Measurements from ENCODE around the gene BCL3. TPM values are rescaled to one million over a fixed set of nuclear protein-coding genes. Genes with fewer than 3 reads are reported as not detected.
A peak's percentile ranks its signal among the peaks of the same experiment; 100 is the strongest.
"Not testable (repeated sequence)": the region's sequence is repeated elsewhere in the genome, so short reads cannot be mapped to it uniquely, and the experiment has no call there.

BCL3 gene
- total and polyA plus RNA-seq, 2 experiments from 2014 or later = 11.3 to 24.6 TPM

DNA sequence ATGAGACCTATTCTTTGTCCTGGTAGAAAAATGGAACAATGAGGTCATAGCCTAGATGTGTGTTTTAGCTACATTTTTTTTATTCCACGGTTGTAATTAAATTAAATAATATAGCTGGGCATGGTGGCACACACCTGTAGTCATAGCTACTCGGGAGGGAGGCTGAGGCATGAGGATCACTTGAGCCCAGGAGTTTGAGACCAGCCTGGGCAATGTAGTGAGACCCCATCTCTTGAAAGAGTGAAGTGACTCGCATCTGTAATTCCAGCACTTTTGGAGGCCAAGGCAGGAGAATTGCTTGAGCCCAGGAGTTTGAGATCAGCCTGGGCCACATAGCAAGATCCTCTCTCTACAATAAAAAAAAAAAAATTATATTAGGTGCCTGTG, 17.4 kb downstream of the BCL3 start:
- H3K27ac ChIP-seq = no peak overlapping the region
- no peaks in the 10 kb centered on the region for H3K4me1 ChIP-seq (ENCODE audit: insufficient read depth)
- no peaks in the 10 kb centered on the region for H3K9me3 ChIP-seq (ENCODE audit: low read depth)
- no peak overlapping the region for H3K4me2 ChIP-seq (ENCODE audit: unreplicated experiment)
- no peaks in the 10 kb centered on the region for H3K79me2 ChIP-seq (ENCODE audit: insufficient read depth)
- no peak overlapping the region for H3K9ac ChIP-seq
- no peaks in the 10 kb centered on the region for H3K9me2 ChIP-seq (ENCODE audit: insufficient read depth)
- H3K4me3 ChIP-seq = no peak overlapping the region
- peaks cover 26% of the 10 kb centered on the region for H3F3A ChIP-seq (ENCODE audit: insufficient read depth)
- DNase-seq = no peak
- H2AFZ ChIP-seq = no peak overlapping the region
- H4K20me1 ChIP-seq (ENCODE audit: insufficient read depth) = no peaks in the 10 kb centered on the region
- 92 to 97% methylated on average over 3 of the region's 3 CpGs for WGBS, 2 experiments (ENCODE audit: low coverage in 1 of 2, low lambda C conversion rate in 2 of 2, missing lambda C conversion rate in 2 of 2)
- in situ Hi-C loops (cut with MboI) = loop anchor here (5.0 kb wide), 1 partner anchor 44 kb away; no protein-coding TSS in a partner anchor
- no peaks in the 10 kb centered on the region for H3K36me3 ChIP-seq (ENCODE audit: low read depth)
- H3K27me3 ChIP-seq (replicated peaks; ENCODE audit: insufficient read depth) = no peaks in the 10 kb centered on the region
- TF ChIP-seq EZH2 (IDR thresholded peaks at IDR 0.05; ENCODE audit: insufficient read depth, poor library complexity, severe bottlenecking) (no peak), EZH2phosphoT487 (IDR thresholded peaks at IDR 0.05; ENCODE audit: insufficient read depth, low read depth) (no peak)

DNA sequence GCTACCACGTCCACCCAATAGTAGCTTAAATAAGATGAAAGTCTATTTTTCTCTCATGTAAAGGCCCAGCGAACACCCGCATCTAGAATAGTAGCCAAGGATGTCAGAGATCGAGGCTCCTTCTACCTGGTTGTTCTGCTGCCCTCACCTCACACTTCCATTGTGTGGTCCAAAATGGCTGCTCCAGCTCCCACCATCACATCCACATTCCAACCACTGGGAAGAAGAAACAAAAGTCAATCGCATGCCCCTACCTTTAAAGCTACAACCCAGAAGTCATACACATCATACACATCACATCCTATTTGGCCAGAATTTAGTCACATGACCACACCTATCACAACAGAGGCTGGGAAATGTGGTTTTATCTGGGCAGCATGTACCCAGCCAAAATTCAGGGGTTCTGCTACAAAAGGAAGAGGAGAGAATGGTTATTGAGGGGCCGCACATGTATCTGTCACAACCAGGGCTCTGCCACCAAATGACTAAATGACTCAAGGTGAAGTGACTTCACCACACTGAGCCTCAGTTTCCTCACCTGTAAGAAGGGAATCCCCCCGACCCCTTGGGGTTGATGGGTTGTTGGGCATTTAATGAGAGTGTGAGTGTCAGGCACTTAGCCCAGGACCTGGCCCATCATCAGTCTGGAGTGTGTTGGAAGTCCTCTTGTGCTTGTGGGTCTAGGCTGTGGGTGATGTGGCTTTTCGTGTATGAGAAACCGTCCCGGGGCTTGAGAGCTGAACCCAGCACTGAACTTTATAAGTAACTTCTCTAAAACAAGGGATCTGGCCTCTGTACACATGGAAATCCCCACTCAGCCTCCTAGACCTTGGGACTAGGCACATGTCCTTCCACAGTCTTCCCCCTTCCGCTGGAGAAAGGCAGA, 19.0 kb downstream of the BCL3 start:
- Histone ChIP-seq H3K27ac (no peak overlapping the region), H3K27me3 (replicated peaks; ENCODE audit: insufficient read depth) (no peaks in the 10 kb centered on the region), H3K9ac (no peak overlapping the region), H3K36me3 (ENCODE audit: low read depth) (no peaks in the 10 kb centered on the region), H3K4me1 (ENCODE audit: insufficient read depth) (no peaks in the 10 kb centered on the region), H3K9me2 (ENCODE audit: insufficient read depth) (no peaks in the 10 kb centered on the region), H3K4me3 (no peak overlapping the region), H3K9me3 (ENCODE audit: low read depth) (no peaks in the 10 kb centered on the region), H3K4me2 (ENCODE audit: unreplicated experiment) (no peak overlapping the region), H3K79me2 (ENCODE audit: insufficient read depth) (no peaks in the 10 kb centered on the region), H2AFZ (no peak overlapping the region), H3F3A (ENCODE audit: insufficient read depth) (peaks cover 17% of the 10 kb centered on the region), H4K20me1 (ENCODE audit: insufficient read depth) (no peaks in the 10 kb centered on the region)
- no peak for TF ChIP-seq EZH2phosphoT487 (IDR thresholded peaks at IDR 0.05; ENCODE audit: insufficient read depth, low read depth)
- TF ChIP-seq EZH2 (IDR thresholded peaks at IDR 0.05; ENCODE audit: insufficient read depth, poor library complexity, severe bottlenecking) = no peak
- in situ Hi-C loops (cut with MboI) = loop anchor here (5.0 kb wide), 1 partner anchor 45 kb away; no protein-coding TSS in a partner anchor
- no peak for DNase-seq
- 71 to 75% methylated on average over 11 of the region's 11 CpGs for WGBS, 2 experiments (ENCODE audit: low coverage in 1 of 2, low lambda C conversion rate in 2 of 2, missing lambda C conversion rate in 2 of 2)

DNA sequence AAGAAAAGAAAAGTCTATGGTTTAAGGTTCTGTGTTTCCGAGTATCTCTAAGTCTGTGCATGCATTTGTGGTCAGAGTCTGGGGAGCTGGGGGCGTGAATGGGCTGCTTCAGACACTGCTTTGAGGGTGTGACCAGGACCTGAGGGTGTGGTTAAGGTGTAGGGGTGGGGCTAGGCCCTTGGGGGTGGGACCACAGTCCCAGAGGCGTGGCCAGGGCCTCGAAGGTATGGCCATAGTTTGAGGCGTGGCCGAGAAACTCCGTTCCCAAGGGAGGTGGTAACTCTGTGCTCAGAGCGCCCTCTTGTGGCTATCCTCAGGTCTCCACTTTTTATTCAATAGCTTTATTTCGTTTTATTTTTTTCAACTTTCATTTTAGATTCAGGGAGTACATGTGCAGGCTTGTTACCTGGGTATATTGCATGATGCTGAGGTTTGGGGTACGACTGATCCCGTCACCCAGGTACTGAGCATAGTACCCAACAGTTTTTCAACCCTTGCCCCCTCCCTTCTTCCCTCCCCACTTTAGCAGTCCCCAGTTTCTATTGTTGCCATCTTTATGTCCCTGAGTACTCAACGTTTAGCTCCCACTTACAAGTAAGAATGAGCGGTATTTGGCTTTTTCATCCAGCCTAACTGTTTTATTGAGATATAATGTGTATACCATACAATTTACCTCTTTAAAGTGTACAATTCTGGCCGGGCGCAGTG, 22.2 kb downstream of the BCL3 start:
- Histone ChIP-seq H3K9me3 (ENCODE audit: low read depth) (no peaks in the 10 kb centered on the region), H4K20me1 (ENCODE audit: insufficient read depth) (no peaks in the 10 kb centered on the region), H3K9me2 (ENCODE audit: insufficient read depth) (no peaks in the 10 kb centered on the region), H3K4me1 (ENCODE audit: insufficient read depth) (peaks cover 19% of the 10 kb centered on the region), H3K4me3 (peak overlapping the region; percentile 28; the same call in 1 of the 2 replicates), H3F3A (ENCODE audit: insufficient read depth) (peaks cover 17% of the 10 kb centered on the region), H2AFZ (peak overlapping the region; percentile 87), H3K27me3 (replicated peaks; ENCODE audit: insufficient read depth) (no peaks in the 10 kb centered on the region), H3K27ac (no peak overlapping the region), H3K9ac (peak overlapping the region; percentile 40; the same call in 1 of the 2 replicates), H3K36me3 (ENCODE audit: low read depth) (no peaks in the 10 kb centered on the region), H3K79me2 (ENCODE audit: insufficient read depth) (no peaks in the 10 kb centered on the region), H3K4me2 (ENCODE audit: unreplicated experiment) (peak overlapping the region; percentile 47)
- in situ Hi-C loops (cut with MboI) = no loop called here
- DNase-seq = peak; percentile 97
- 17 to 20% methylated on average over 15 of the region's 15 CpGs for WGBS, 2 experiments (ENCODE audit: low coverage in 1 of 2, low lambda C conversion rate in 2 of 2, missing lambda C conversion rate in 2 of 2)
- TF ChIP-seq EZH2 (IDR thresholded peaks at IDR 0.05; ENCODE audit: insufficient read depth, poor library complexity, severe bottlenecking) = no peak
- TF ChIP-seq EZH2phosphoT487 (IDR thresholded peaks at IDR 0.05; ENCODE audit: insufficient read depth, low read depth) = no peak

- WGBS, 2 experiments (ENCODE audit: low coverage in 1 of 2, low lambda C conversion rate in 2 of 2, missing lambda C conversion rate in 2 of 2) = 73 to 78% methylated on average over 17 to 18 of the region's 18 CpGs
- peaks cover 17% of the 10 kb centered on the region for H3F3A ChIP-seq (ENCODE audit: insufficient read depth)
These were observed 23.6 kb downstream of the BCL3 start for GRCh38 chr19:44772144-44772543.

More at GRCh38 chr19:44772144-44772543, 23.6 kb downstream of the BCL3 start:
- in situ Hi-C loops (cut with MboI); DNase-seq; H4K20me1 ChIP-seq (ENCODE audit: insufficient read depth); H3K27me3 ChIP-seq (replicated peaks; ENCODE audit: insufficient read depth); H3K27ac ChIP-seq; H3K9me3 ChIP-seq (ENCODE audit: low read depth); H3K9ac ChIP-seq; H3K36me3 ChIP-seq (ENCODE audit: low read depth); H3K4me3 ChIP-seq; H3K79me2 ChIP-seq (ENCODE audit: insufficient read depth); H3K4me2 ChIP-seq (ENCODE audit: unreplicated experiment); H2AFZ ChIP-seq; H3K9me2 ChIP-seq (ENCODE audit: insufficient read depth): not testable (repeated sequence)
- peaks cover 19% of the 10 kb centered on the region for H3K4me1 ChIP-seq (ENCODE audit: insufficient read depth)

Measured in GM23248 (cell line).